Activated B cell treated with CpG ODN at 0.5 μM for 24 hours (primary cell): ENCODE measurements around the gene PLXNA4. TPM values are rescaled to one million over a fixed set of nuclear protein-coding genes. Genes with fewer than 3 reads are reported as not detected.

Experiments used
- ATAC-seq: fragments of 200-7000 bp; cut with Tn5 transposase; one replicate; pipeline ENCODE4 v1.10.0; 2021; ENCODE audit warnings: low read depth, mild to moderate bottlenecking, moderate library complexity
- CTCF ChIA-PET: fragments of 350-600 bp; sonication (Branson Sonifier 250); formaldehyde crosslinking; loops from one replicate; lab custom pipeline; 2021; ENCODE audit warnings: antibody characterized with exemption; lab: Charles Lee
- POLR2A ChIA-PET: fragments of 350-600 bp; sonication (Branson Sonifier 250); formaldehyde crosslinking; loops from one replicate; lab custom pipeline; 2021; ENCODE audit warnings: antibody characterized with exemption; lab: Charles Lee
- DNase-seq: peaks from one replicate; pipeline ENCODE4 v3.0.0; 2022
- H3K27ac Mint-ChIP-seq: one replicate; pipeline ENCODE4 v1.8.0; 2020; ENCODE audit warnings: mixed read lengths
- H3K27me3 Mint-ChIP-seq: one replicate; pipeline ENCODE4 v1.8.0; 2021; ENCODE audit warnings: mixed read lengths
- H3K36me3 Mint-ChIP-seq: one replicate; pipeline ENCODE4 v1.8.0; 2021; ENCODE audit warnings: low read depth, mixed read lengths
- H3K4me1 Mint-ChIP-seq: one replicate; pipeline ENCODE4 v1.8.0; 2021; ENCODE audit warnings: mixed read lengths
- H3K4me3 Mint-ChIP-seq: one replicate; pipeline ENCODE4 v1.8.0; 2020; ENCODE audit warnings: mild to moderate bottlenecking, mixed read lengths
- H3K9me3 Mint-ChIP-seq: one replicate; pipeline ENCODE4 v1.8.0; 2020; ENCODE audit warnings: mixed read lengths
- intact Hi-C: fragments of 100-400 bp; cut with micrococcal nuclease; formaldehyde crosslinking; loops from one replicate; pipeline ENCODE4 v1.15.1; 2024
- total RNA-seq: library from RNA; stranded (reverse); gene quantifications from 2 replicates; pipeline ENCODE4 v1.2.3, GENCODE V29; 2022
- TF ChIP-seq, protein P1 (sequence below): fragments of 200-600 bp; IDR thresholded peaks from one replicate; pipeline ENCODE4 v1.8.0; 2022; ENCODE audit warnings: antibody characterized with exemption, mild to moderate bottlenecking

The PLXNA4 gene
- total RNA-seq, 1 donor from 2014 or later, result not detected

DNA sequence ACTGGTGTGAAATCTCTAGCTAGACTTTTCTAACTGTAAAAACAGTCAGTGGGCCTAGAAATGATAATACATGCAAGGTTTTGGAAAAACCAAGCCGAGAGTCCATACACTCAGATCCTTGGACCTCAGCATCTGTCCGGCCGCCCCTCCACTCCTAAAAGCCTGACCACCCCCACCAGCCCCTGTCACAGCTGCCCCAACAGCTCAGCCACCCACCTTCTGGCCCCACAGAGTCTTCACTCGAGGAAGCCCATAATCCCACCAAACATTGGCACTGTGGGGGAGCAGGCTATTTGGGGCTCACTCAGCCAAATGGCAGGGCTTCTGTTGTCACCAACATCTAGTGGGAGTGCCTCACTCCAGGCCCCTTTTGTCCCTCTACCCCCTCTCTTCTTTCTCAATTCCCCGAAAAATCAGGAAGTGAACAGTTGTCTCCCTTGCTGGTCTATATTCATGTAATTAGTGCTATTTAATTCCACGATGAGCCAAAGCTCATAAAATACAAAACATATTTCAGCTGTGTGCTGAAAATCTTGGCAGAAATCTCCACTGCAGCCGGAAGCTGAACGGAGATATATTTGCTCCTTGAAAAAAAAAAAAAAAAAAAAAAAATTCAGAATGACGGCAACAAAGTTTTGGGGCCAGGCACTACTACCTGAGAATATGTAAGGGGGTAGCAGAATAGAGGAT lies 55.5 kb downstream of the PLXNA4 start:
- Mint-ChIP-seq H3K27ac (no peak overlapping the region), H3K9me3 (no peaks in the 10 kb centered on the region), H3K27me3 (no peaks in the 10 kb centered on the region), H3K36me3 (no peaks in the 10 kb centered on the region), H3K4me1 (no peaks in the 10 kb centered on the region), H3K4me3 (no peak overlapping the region)
- intact Hi-C loops, result no loop called here
- DNase-seq (no peak), ATAC-seq (no peak)
- ChIA-PET POLR2A (no interaction called here), CTCF (no interaction called here)
- TF ChIP-seq, protein P1, sequence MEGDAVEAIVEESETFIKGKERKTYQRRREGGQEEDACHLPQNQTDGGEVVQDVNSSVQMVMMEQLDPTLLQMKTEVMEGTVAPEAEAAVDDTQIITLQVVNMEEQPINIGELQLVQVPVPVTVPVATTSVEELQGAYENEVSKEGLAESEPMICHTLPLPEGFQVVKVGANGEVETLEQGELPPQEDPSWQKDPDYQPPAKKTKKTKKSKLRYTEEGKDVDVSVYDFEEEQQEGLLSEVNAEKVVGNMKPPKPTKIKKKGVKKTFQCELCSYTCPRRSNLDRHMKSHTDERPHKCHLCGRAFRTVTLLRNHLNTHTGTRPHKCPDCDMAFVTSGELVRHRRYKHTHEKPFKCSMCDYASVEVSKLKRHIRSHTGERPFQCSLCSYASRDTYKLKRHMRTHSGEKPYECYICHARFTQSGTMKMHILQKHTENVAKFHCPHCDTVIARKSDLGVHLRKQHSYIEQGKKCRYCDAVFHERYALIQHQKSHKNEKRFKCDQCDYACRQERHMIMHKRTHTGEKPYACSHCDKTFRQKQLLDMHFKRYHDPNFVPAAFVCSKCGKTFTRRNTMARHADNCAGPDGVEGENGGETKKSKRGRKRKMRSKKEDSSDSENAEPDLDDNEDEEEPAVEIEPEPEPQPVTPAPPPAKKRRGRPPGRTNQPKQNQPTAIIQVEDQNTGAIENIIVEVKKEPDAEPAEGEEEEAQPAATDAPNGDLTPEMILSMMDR, result no peak

- Mint-ChIP-seq H3K27me3 (no peaks in the 10 kb centered on the region), H3K4me3 (no peak overlapping the region), H3K27ac (no peak overlapping the region), H3K4me1 (no peaks in the 10 kb centered on the region), H3K9me3 (no peaks in the 10 kb centered on the region), H3K36me3 (no peaks in the 10 kb centered on the region)
- ATAC-seq (no peak), DNase-seq (no peak)
- TF ChIP-seq, protein P1, result no peak
- POLR2A ChIA-PET, result no interaction called here
- intact Hi-C loops, result loop anchor here (5.0 kb wide), 1 partner anchor 712 kb away; no protein-coding TSS in a partner anchor
- CTCF ChIA-PET, result no interaction called here
Observed at GRCh38 chr7:132519936-132520335, 56.3 kb downstream of the PLXNA4 start.

DNA sequence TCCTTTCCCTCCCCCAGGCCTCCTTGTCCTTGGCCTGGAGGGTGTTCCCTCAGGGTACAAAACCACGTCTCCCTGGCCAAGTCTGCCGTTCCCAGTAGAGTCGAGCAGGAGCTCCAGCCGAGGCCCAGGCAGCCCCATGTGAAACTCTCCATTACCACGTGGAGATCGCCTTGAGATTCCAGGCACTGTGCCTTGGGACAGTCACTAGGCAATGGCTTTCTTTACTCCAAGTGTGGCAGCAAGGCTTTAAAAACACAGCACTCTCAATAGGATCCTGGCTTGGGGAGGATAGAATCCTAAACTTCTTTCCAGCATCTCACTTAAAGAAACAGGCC lies 57.5 kb downstream of the PLXNA4 start:
- ATAC-seq (no peak), DNase-seq (no peak)
- no peak overlapping the region for H3K27ac Mint-ChIP-seq
- intact Hi-C loops, result loop anchor here (5.0 kb wide), 1 partner anchor 713 kb away; no protein-coding TSS in a partner anchor
- H3K4me3 Mint-ChIP-seq, result no peak overlapping the region
- no peaks in the 10 kb centered on the region for H3K36me3 Mint-ChIP-seq
- CTCF ChIA-PET, result no interaction called here
- POLR2A ChIA-PET, result no interaction called here
- TF ChIP-seq, protein P1, result no peak
- H3K4me1 Mint-ChIP-seq, result no peaks in the 10 kb centered on the region
- no peaks in the 10 kb centered on the region for H3K27me3 Mint-ChIP-seq
- no peaks in the 10 kb centered on the region for H3K9me3 Mint-ChIP-seq

- DNase-seq, result no peak
- Mint-ChIP-seq H3K4me1 (no peaks in the 10 kb centered on the region), H3K36me3 (no peaks in the 10 kb centered on the region), H3K27me3 (no peaks in the 10 kb centered on the region), H3K27ac (no peak overlapping the region), H3K9me3 (no peaks in the 10 kb centered on the region), H3K4me3 (no peak overlapping the region)
- TF ChIP-seq, protein P1, result no peak
- ChIA-PET CTCF (no interaction called here), POLR2A (no interaction called here)
- intact Hi-C loops, result loop anchor here (5.0 kb wide), 1 partner anchor 714 kb away; no protein-coding TSS in a partner anchor
- no peak for ATAC-seq
Observed at GRCh38 chr7:132518102-132518838, 58.0 kb downstream of the PLXNA4 start.
